Choroid plexus epithelial cell (primary cell): ENCODE results near the gene FYB1.

ENCODE experiments used
- DNase-seq: peaks from one replicate; pipeline ENCODE4 v3.0.0-alpha.2; 2010; ENCODE audit warnings: low read depth
- H3K4me3 ChIP-seq: 2 replicates; pipeline ENCODE4 v1.5.1; 2011; ENCODE audit warnings: low read depth, mild to moderate bottlenecking, control low read depth, low read length, moderate library complexity
- CTCF ChIP-seq: conservative IDR thresholded peaks from 2 replicates; pipeline ENCODE4 v1.5.1; 2011; ENCODE audit warnings: low read depth, mild to moderate bottlenecking, control low read depth, inconsistent platforms, low read length, moderate library complexity

The FYB1 gene

DNA sequence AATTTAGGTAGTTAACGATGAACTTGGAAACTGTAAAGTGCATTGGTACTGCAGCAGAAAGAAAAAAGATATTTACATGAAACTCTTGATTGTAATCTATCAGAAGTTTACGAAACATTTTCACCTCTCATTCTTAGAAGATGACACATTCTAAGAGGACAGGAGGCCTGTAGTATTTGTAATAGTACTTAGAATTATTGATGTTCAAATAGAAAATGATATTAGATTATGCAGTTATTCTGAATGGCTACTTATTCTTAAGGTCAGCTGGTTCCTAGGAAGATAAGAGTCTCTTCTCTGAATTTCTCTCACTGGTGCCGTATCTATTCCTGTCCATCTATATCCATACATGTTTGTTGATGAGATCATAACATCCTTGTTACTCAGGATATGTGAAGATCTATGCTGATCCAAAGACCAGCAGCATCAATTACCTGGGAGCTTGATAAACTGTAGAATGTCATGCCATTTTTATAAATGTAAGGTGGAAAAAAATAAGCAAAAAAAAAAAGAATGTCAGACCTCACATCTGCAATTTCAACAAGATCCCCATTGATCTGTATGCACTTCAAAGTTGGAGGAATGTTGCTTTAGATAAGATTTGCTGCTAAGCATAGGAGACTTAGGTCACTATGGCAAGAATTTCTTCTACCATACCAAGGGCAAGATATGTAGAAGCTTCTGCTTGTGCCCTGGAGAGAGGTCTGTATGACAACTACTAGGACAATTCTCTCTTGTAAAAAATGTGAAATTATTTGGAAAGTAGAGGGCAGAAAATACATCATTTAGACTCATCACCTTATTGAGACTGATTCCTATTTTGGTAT lies 102.8 kb downstream of the FYB1 start:
- no peak overlapping the region for H3K4me3 ChIP-seq
- DNase-seq = no peak
- TF ChIP-seq CTCF = no peak

DNA sequence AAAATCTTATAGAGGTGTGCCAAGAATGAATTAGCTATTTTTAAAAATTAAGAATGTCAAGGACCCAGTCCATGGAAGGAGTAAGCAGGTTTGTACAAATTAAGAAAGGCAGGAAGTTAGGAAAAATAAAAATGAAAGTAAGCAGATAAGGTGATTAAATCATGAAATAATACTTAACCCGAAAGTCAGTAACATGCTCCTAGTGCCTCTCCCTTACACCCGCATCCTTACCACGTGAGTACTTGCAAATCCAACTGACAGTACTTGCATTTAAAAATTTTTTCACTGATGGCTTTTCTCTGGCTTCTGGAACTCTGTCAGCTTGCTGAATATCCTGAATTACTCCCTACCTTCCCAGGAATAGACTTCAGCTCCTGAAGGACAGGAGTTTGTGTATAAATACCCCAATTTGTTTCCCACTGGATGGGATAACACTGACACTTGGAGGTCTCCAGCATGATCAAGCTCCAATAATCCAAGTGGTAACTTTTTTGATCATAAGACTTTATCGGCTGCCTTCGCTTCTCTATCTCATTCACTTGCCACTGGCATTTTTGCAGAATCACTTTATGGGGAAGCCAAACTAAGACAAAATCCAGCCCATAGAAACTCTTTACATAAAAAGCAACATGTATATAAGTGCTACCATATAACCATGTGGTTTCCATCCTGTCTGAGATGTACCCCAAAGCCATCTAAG lies 103.6 kb downstream of the FYB1 start:
- H3K4me3 ChIP-seq = no peak overlapping the region

GRCh38 chr5:39114155-39114554 lies 105.2 kb downstream of the FYB1 start:
- TF ChIP-seq CTCF = no peak
- DNase-seq = no peak
- no peak overlapping the region for H3K4me3 ChIP-seq

More for the DNA sequence above, 103.6 kb downstream of the FYB1 start:
- no peak for DNase-seq
- TF ChIP-seq CTCF = no peak

DNA sequence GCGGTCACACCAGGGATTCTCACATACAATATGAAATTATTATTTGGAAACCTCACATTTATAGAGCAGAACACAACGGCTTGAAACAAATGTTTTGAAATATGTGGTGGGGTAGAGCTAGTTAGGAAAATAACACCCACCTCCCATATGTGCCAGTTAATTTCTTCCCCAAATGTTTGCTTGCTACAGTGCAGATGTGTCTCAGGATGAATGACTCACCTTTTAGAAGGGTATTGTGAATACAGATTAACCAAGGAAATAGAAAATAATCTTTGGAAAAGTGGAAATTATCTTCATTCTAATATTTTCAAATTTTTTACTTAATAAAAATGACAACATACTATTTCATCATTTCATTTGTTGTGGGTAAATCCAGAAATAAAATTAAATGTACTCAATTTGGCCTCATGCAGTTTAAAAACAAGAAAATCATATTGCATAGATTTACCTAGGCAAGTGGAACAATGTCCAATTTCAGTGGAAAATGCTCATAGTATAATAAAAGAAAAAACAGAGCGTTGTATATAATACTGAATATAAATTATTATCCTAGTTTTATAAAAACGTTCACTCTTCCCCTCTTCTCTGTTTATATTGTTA lies 105.9 kb downstream of the FYB1 start:
- no peak for DNase-seq
- no peak for TF ChIP-seq CTCF
- H3K4me3 ChIP-seq = no peak overlapping the region

- DNase-seq = no peak
- no peak for TF ChIP-seq CTCF
- H3K4me3 ChIP-seq = no peak overlapping the region
Measured at GRCh38 chr5:39109606-39110005, 109.8 kb downstream of the FYB1 start.

DNA sequence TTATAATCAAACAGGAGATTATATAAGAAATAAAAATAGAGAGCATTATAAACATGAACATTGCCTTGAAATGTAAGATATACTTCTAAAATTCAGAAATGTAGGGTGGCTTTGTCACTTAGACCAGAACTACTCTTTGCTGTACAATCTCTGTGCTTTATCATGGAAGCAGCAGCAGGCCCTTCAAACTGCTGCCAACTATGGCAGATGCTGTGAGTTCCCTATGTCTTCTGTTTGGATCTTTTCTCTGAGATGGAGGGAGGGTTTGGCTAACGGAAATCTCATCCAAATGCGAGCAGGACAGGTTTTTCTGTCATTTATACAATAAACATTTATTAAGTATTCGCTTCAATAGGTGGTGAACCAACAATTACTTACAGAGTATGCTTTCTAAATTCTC lies 110.4 kb downstream of the FYB1 start:
- TF ChIP-seq CTCF = no peak
- DNase-seq = no peak
- H3K4me3 ChIP-seq = no peak overlapping the region
